Central memory CD8-positive, alpha-beta T cell (primary cell): Measurements from ENCODE around the gene INSM1.

Experiments
- ATAC-seq: fragments of 150-1000 bp; cut with Tn5 transposase; replicated peaks from 2 replicates; pipeline ENCODE4 v1.10.0; 2022; ENCODE audit warnings: mild to moderate bottlenecking, moderate FRiP score, moderate number of reproducible peaks; ENCODE audit not compliant: poor library complexity, severe bottlenecking; ENCODE audit errors: extremely low read depth
- DNase-seq, 2 donors: peaks; one replicate each; pipeline ENCODE4 v3.0.0; 2021; ENCODE audit warnings: low spot score in 2 of 2
- H3K27ac Mint-ChIP-seq: one replicate; pipeline ENCODE4 v1.8.0; 2022; ENCODE audit warnings: low read depth, mild to moderate bottlenecking, moderate library complexity, mixed read lengths
- H3K27me3 Mint-ChIP-seq: one replicate; pipeline ENCODE4 v1.8.0; 2022; ENCODE audit warnings: mixed read lengths
- H3K36me3 Mint-ChIP-seq: one replicate; pipeline ENCODE4 v1.8.0; 2022; ENCODE audit warnings: mild to moderate bottlenecking, moderate library complexity, mixed read lengths; ENCODE audit not compliant: insufficient read depth
- H3K4me1 Mint-ChIP-seq: one replicate; pipeline ENCODE4 v1.8.0; 2022; ENCODE audit warnings: mixed read lengths
- H3K4me3 Mint-ChIP-seq: one replicate; pipeline ENCODE4 v1.8.0; 2022; ENCODE audit warnings: mild to moderate bottlenecking, moderate library complexity, mixed read lengths
- H3K9me3 Mint-ChIP-seq: one replicate; pipeline ENCODE4 v1.8.0; 2022; ENCODE audit warnings: mixed read lengths

INSM1 gene

DNA sequence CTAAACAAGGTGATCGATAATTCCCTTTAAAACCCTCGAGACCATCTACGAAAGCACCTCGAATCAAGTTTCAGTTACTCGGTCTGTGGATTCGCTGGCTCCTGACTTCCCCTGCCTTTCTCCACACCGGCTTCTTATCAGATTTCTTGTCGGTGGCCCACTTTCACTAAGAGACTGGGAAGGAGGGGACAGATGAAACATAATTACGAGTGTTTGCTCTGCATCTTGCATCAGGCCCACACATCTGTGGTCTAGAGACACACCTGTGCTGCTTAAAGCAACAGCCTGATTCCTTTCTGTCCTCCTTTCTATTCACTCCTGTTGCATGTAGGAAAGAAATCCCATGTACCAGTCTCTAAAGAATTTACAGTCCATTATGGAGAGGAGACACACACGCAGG, 37.7 kb downstream of the INSM1 start:
- no peak overlapping the region for H3K4me3 Mint-ChIP-seq
- no peaks in the 10 kb centered on the region for H3K4me1 Mint-ChIP-seq
- no peaks in the 10 kb centered on the region for H3K9me3 Mint-ChIP-seq
- peaks cover 5% of the 10 kb centered on the region for H3K36me3 Mint-ChIP-seq
- ATAC-seq (no peak), DNase-seq (no peak)
- H3K27ac Mint-ChIP-seq = no peak overlapping the region
- H3K27me3 Mint-ChIP-seq = no peaks in the 10 kb centered on the region

- Mint-ChIP-seq H3K27ac (no peak overlapping the region), H3K4me3 (no peak overlapping the region), H3K9me3 (no peaks in the 10 kb centered on the region), H3K36me3 (peaks cover 5% of the 10 kb centered on the region), H3K4me1 (no peaks in the 10 kb centered on the region), H3K27me3 (no peaks in the 10 kb centered on the region)
- ATAC-seq = no peak
- no peak for DNase-seq
Measured at GRCh38 chr20:20406306-20406705, 38.4 kb downstream of the INSM1 start.

GRCh38 chr20:20407891-20408805, 40.2 kb downstream of the INSM1 start:
- H3K27ac Mint-ChIP-seq = no peak overlapping the region
- H3K4me1 Mint-ChIP-seq = no peaks in the 10 kb centered on the region
- ATAC-seq = no peak
- H3K36me3 Mint-ChIP-seq = peaks cover 3% of the 10 kb centered on the region
- no peaks in the 10 kb centered on the region for H3K9me3 Mint-ChIP-seq
- H3K27me3 Mint-ChIP-seq = no peaks in the 10 kb centered on the region
- no peak overlapping the region for H3K4me3 Mint-ChIP-seq
- no peak for DNase-seq

GRCh38 chr20:20409331-20409730, 41.4 kb downstream of the INSM1 start:
- H3K4me1 Mint-ChIP-seq = no peaks in the 10 kb centered on the region
- no peak overlapping the region for H3K27ac Mint-ChIP-seq
- no peak for ATAC-seq

DNA sequence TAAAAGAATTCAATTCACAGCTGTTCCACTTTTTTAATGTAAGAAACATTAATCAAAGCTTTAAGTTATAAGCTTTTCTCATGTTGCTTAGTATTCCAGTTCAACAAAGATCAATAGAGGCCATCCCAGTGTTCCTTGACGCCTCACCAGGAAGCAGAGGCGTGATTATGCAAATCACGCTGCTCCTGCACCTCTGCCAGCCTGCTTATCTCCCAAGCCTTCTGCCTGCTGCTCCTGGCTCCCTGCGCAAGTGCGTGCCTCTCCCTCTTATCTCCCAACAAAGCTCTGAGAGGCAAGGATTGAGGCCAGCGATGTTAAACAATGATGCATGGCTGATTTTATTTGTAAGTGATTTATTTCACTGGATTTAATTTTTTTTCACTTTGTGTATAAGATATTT, 42.8 kb downstream of the INSM1 start:
- no peaks in the 10 kb centered on the region for H3K4me1 Mint-ChIP-seq
- H3K36me3 Mint-ChIP-seq = peaks cover 3% of the 10 kb centered on the region
- no peak overlapping the region for H3K27ac Mint-ChIP-seq
- DNase-seq (no peak), ATAC-seq (no peak)
- no peaks in the 10 kb centered on the region for H3K9me3 Mint-ChIP-seq
- no peak overlapping the region for H3K4me3 Mint-ChIP-seq
- no peaks in the 10 kb centered on the region for H3K27me3 Mint-ChIP-seq

More at GRCh38 chr20:20409331-20409730, 41.4 kb downstream of the INSM1 start:
- DNase-seq = no peak
- H3K9me3 Mint-ChIP-seq = no peaks in the 10 kb centered on the region
- peaks cover 3% of the 10 kb centered on the region for H3K36me3 Mint-ChIP-seq
- no peaks in the 10 kb centered on the region for H3K27me3 Mint-ChIP-seq
- no peak overlapping the region for H3K4me3 Mint-ChIP-seq

- H3K4me1 Mint-ChIP-seq = no peaks in the 10 kb centered on the region
- DNase-seq (no peak), ATAC-seq (no peak)
- H3K36me3 Mint-ChIP-seq = peaks cover 3% of the 10 kb centered on the region
- no peaks in the 10 kb centered on the region for H3K9me3 Mint-ChIP-seq
- no peak overlapping the region for H3K27ac Mint-ChIP-seq
- H3K4me3 Mint-ChIP-seq = no peak overlapping the region
- H3K27me3 Mint-ChIP-seq = no peaks in the 10 kb centered on the region
Measured at GRCh38 chr20:20411402-20411801, 43.5 kb downstream of the INSM1 start.

GRCh38 chr20:20411836-20412235, 43.9 kb downstream of the INSM1 start:
- Mint-ChIP-seq H3K36me3 (peaks cover 3% of the 10 kb centered on the region), H3K27ac (no peak overlapping the region), H3K27me3 (no peaks in the 10 kb centered on the region), H3K4me3 (no peak overlapping the region), H3K4me1 (no peaks in the 10 kb centered on the region), H3K9me3 (no peaks in the 10 kb centered on the region)
- ATAC-seq (no peak), DNase-seq (no peak)

DNA sequence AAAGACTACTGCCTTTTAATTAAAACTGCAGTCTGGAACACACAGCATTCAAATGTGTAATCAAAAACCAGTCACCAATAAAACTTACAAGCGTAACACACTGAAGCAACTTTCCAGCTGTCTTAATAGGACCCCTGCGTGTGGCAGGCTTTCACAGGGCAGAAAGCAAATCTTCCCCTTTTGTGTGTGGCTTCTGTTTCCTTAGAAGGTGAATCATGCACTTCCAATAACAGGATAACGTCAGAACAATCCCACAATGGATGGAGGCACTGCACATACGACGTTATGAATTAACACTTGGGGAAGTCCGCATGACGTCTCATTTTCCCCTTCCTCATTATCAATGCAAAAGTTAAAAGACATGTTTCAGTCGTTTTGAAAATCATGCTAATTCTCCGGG, 44.8 kb downstream of the INSM1 start:
- Mint-ChIP-seq H3K27ac (no peak overlapping the region), H3K27me3 (no peaks in the 10 kb centered on the region), H3K9me3 (no peaks in the 10 kb centered on the region), H3K4me1 (no peaks in the 10 kb centered on the region), H3K4me3 (no peak overlapping the region), H3K36me3 (peaks cover 3% of the 10 kb centered on the region)
- ATAC-seq = no peak
- no peak for DNase-seq

DNA sequence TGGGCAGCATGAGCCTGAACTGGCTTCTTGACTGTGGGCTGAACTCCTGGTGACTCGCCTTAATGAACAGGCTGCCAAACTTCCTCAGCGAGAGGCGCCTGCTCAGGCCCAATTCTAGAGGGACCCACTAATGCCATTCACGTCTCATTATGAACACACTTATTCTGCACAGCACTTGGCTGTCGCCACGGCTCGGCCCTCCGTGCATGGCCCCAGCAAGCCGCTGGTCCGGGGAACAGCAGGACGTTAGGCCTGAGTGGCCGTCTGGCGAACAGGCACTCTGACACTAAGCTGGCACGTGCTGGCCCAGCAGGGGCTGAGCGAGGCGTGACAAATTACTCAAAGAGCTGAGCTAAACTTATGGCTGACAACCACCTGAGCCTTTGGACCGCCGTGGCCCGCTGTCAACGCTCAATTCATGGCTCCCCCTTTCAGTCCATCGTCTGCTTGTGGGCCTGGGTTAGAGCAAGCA, 45.9 kb downstream of the INSM1 start:
- no peak overlapping the region for H3K27ac Mint-ChIP-seq
- H3K36me3 Mint-ChIP-seq = peaks cover 3% of the 10 kb centered on the region
- DNase-seq (no peak), ATAC-seq (no peak)
- no peak overlapping the region for H3K4me3 Mint-ChIP-seq
- no peaks in the 10 kb centered on the region for H3K9me3 Mint-ChIP-seq
- H3K27me3 Mint-ChIP-seq = no peaks in the 10 kb centered on the region
- H3K4me1 Mint-ChIP-seq = no peaks in the 10 kb centered on the region

GRCh38 chr20:20414640-20415220, 46.8 kb downstream of the INSM1 start:
- ATAC-seq (no peak), DNase-seq (no peak)
- no peaks in the 10 kb centered on the region for H3K4me1 Mint-ChIP-seq
- H3K4me3 Mint-ChIP-seq = no peak overlapping the region
- no peak overlapping the region for H3K27ac Mint-ChIP-seq
- no peaks in the 10 kb centered on the region for H3K27me3 Mint-ChIP-seq
- H3K9me3 Mint-ChIP-seq = no peaks in the 10 kb centered on the region
- H3K36me3 Mint-ChIP-seq = peaks cover 3% of the 10 kb centered on the region

DNA sequence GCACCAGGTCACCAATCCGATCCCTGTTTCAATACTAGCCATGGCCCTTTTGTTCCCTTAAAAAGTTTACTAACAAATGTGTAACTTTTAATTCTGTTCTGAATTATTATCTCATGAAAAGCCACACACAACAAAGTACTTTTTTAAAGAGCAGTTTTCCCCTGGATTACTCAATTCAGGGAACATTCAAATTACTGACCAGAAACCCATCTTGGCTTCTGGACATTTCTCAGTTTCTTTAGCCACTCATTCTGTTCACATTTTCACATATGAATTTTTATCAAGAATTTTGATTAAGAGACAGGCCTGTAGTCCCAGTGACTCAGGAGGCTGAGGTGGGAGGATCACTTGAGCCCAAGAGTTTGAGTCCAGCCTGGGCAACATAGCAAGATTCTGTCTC, 47.4 kb downstream of the INSM1 start:
- Mint-ChIP-seq H3K4me1 (no peaks in the 10 kb centered on the region), H3K27ac (no peak overlapping the region), H3K27me3 (no peaks in the 10 kb centered on the region), H3K36me3 (peaks cover 4% of the 10 kb centered on the region), H3K9me3 (no peaks in the 10 kb centered on the region), H3K4me3 (no peak overlapping the region)
- DNase-seq (no peak), ATAC-seq (no peak)

- DNase-seq (no peak), ATAC-seq (no peak)
- Mint-ChIP-seq H3K9me3 (no peaks in the 10 kb centered on the region), H3K27ac (no peak overlapping the region), H3K36me3 (peaks cover 5% of the 10 kb centered on the region), H3K4me1 (no peaks in the 10 kb centered on the region), H3K27me3 (no peaks in the 10 kb centered on the region), H3K4me3 (no peak overlapping the region)
Measured at GRCh38 chr20:20417876-20418676, 50.2 kb downstream of the INSM1 start.
